C4-2B (cell line): ENCODE data around the gene RACK1.

Source experiments
- H3K27ac ChIP-seq: fragments of 450-650 bp; 2 replicates; pipeline ENCODE4 v1.5.1; 2017
- CTCF ChIP-seq: fragments of 450-650 bp; conservative IDR thresholded peaks from 2 replicates; pipeline ENCODE4 v1.5.1; 2017; ENCODE audit warnings: mild to moderate bottlenecking
- ZFX ChIP-seq: fragments of 450-650 bp; IDR thresholded peaks from 2 replicates; pipeline ENCODE4 v1.6.1; 2017

The RACK1 gene

GRCh38 chr5:181234455-181235306, 9.0 kb downstream of the RACK1 start:
- no peak overlapping the region; the same call in 1 of the 2 replicates for H3K27ac ChIP-seq
- TF ChIP-seq ZFX (no peak), CTCF (no peak)

GRCh38 chr5:181233801-181234454, 9.8 kb downstream of the RACK1 start:
- no peak overlapping the region for H3K27ac ChIP-seq
- no peak for TF ChIP-seq ZFX
- no peak for TF ChIP-seq CTCF

GRCh38 chr5:181233088-181233800, 10.5 kb downstream of the RACK1 start:
- TF ChIP-seq ZFX (no peak), CTCF (no peak)
- no peak overlapping the region for H3K27ac ChIP-seq

GRCh38 chr5:181232593-181232992, 11.1 kb downstream of the RACK1 start:
- H3K27ac ChIP-seq, result no peak overlapping the region
- no peak for TF ChIP-seq CTCF

GRCh38 chr5:181231432-181231831, 12.3 kb downstream of the RACK1 start:
- TF ChIP-seq CTCF (no peak), ZFX (no peak)
- no peak overlapping the region for H3K27ac ChIP-seq

- TF ChIP-seq ZFX (no peak), CTCF (no peak)
- H3K27ac ChIP-seq, result no peak overlapping the region
These were observed 13.2 kb downstream of the RACK1 start for GRCh38 chr5:181230551-181230950.

- no peak overlapping the region for H3K27ac ChIP-seq
- no peak for TF ChIP-seq CTCF
- no peak for TF ChIP-seq ZFX
These were observed 13.7 kb downstream of the RACK1 start for GRCh38 chr5:181229996-181230395.
